Stimulated activated CD4-positive, alpha-beta T cell treated with anti-CD3 and anti-CD28 coated beads, TNF-alpha, amount 100 ng/mL, for 48 hours (primary cell): ENCODE measurements around the gene ZNF783.
"Not testable (repeated sequence)": the region's sequence is repeated elsewhere in the genome, so short reads cannot be mapped to it uniquely, and the experiment has no call there.

Source experiments
- DNase-seq, 3 donors: peaks; one replicate each; pipeline ENCODE4 v3.0.0-alpha.2; 2020; ENCODE audit warnings: low read depth in 3 of 3

ZNF783 gene

GRCh38 chr7:149330914-149331567, 69.0 kb downstream of the ZNF783 start:
- DNase-seq = no peak

GRCh38 chr7:149332602-149333320, 70.8 kb downstream of the ZNF783 start:
- not testable (repeated sequence) for DNase-seq

- DNase-seq = no peak
Observed at GRCh38 chr7:149333321-149333717, 71.3 kb downstream of the ZNF783 start.

- no peak for DNase-seq
Observed at GRCh38 chr7:149334219-149334618, 72.2 kb downstream of the ZNF783 start.
